Endodermal cell (in vitro differentiated cells): ENCODE results near the gene COL26A1. TPM values are rescaled to one million over a fixed set of nuclear protein-coding genes. Genes with fewer than 3 reads are reported as not detected.
A peak's percentile ranks its signal among the peaks of the same experiment; 100 is the strongest.
"Not testable (repeated sequence)": the region's sequence is repeated elsewhere in the genome, so short reads cannot be mapped to it uniquely, and the experiment has no call there.

Source experiments
- DNase-seq: peaks from one replicate; pipeline ENCODE4 v3.0.0-alpha.2; 2017
- H3K27ac ChIP-seq: 2 replicates; pipeline ENCODE4 v1.5.1; 2013; ENCODE audit warnings: mild to moderate bottlenecking, low read depth, low read length, moderate library complexity
- H3K27me3 ChIP-seq: 2 replicates; pipeline ENCODE4 v1.6.1; 2013; ENCODE audit warnings: mild to moderate bottlenecking, low read length, moderate library complexity; ENCODE audit not compliant: insufficient read depth, control insufficient read depth, poor library complexity, severe bottlenecking
- H3K36me3 ChIP-seq: 2 replicates; pipeline ENCODE4 v1.7.0; 2013; ENCODE audit warnings: mild to moderate bottlenecking, low read length, moderate library complexity; ENCODE audit not compliant: control insufficient read depth, insufficient read depth
- H3K4me1 ChIP-seq: one replicate; pipeline ENCODE4 v1.7.0; 2013; ENCODE audit warnings: low read length; ENCODE audit not compliant: control insufficient read depth, insufficient read depth
- H3K4me3 ChIP-seq: 2 replicates; pipeline ENCODE4 v1.5.1; 2013; ENCODE audit warnings: mild to moderate bottlenecking, low read length, moderate library complexity
- H3K9ac ChIP-seq: 2 replicates; pipeline ENCODE4 v1.6.1; 2013; ENCODE audit warnings: mild to moderate bottlenecking, low read length, moderate library complexity; ENCODE audit not compliant: poor library complexity, severe bottlenecking; ENCODE audit errors: extremely low read depth
- H3K9me3 ChIP-seq: 2 replicates; pipeline ENCODE4 v1.6.1; 2013; ENCODE audit warnings: mild to moderate bottlenecking, low read length, moderate library complexity; ENCODE audit not compliant: control insufficient read depth
- H3K27ac Mint-ChIP-seq: 2 replicates; pipeline ENCODE4 v1.8.0; 2020; ENCODE audit warnings: mixed read lengths
- H3K27me3 Mint-ChIP-seq: 2 replicates; pipeline ENCODE4 v1.8.0; 2021; ENCODE audit warnings: mild to moderate bottlenecking, mixed read lengths; ENCODE audit not compliant: insufficient read depth
- H3K36me3 Mint-ChIP-seq: 2 replicates; pipeline ENCODE4 v1.8.0; 2020; ENCODE audit warnings: low read depth, mixed read lengths
- H3K4me1 Mint-ChIP-seq: 2 replicates; pipeline ENCODE4 v1.8.0; 2020; ENCODE audit warnings: mixed read lengths
- H3K4me3 Mint-ChIP-seq: 2 replicates; pipeline ENCODE4 v1.8.0; 2020; ENCODE audit warnings: mild to moderate bottlenecking, moderate library complexity, mixed read lengths
- H3K9me3 Mint-ChIP-seq: 2 replicates; pipeline ENCODE4 v1.8.0; 2020; ENCODE audit warnings: mild to moderate bottlenecking, mixed read lengths
- CTCF ChIP-seq: fragments of 200-600 bp; sonication (generic); conservative IDR thresholded peaks from 2 replicates; pipeline ENCODE4 v1.5.0; 2021; ENCODE audit warnings: antibody characterized with exemption, mild to moderate bottlenecking
- WGBS, 2 experiments: methylation state at CpG; one replicate each; pipeline versions ENCODE4 v1.1.5 to v1.1.7; 2013; ENCODE audit warnings: missing lambda C conversion rate in 2 of 2, mixed read lengths in 1 of 2; ENCODE audit not compliant: insufficient coverage in 1 of 2, insufficient read length in 1 of 2; 5-methylcytosine and 5-hydroxymethylcytosine counted together
- total RNA-seq, 2 donors: library from RNA; stranded (reverse); fragmentation: NEBNext Ultra II Directional in 1 of 2; extraction: Animal tissue kit (Norgen Biotek cat#: 25700) in 1 of 2; gene quantifications; 2 replicates in 1 of 2; 3 replicates in 1 of 2; pipeline ENCODE4 v1.2.1, GENCODE V29; 2021

The COL26A1 gene
- total RNA-seq, 2 donors from 2014 or later: 41.2 to 47.0 TPM

GRCh38 chr7:101479217-101479616 is 116.5 kb downstream of the COL26A1 start:
- no peak for TF ChIP-seq CTCF
- Histone ChIP-seq H3K9ac (no peak overlapping the region), H3K4me1 (no peaks in the 10 kb centered on the region), H3K4me3 (no peak overlapping the region), H3K27me3 (no peaks in the 10 kb centered on the region), H3K36me3 (no peaks in the 10 kb centered on the region), H3K9me3 (peaks cover 18% of the 10 kb centered on the region), H3K27ac (no peak overlapping the region)
- H3K27me3 Mint-ChIP-seq: peaks cover 7% of the 10 kb centered on the region
- no peak overlapping the region for H3K4me3 Mint-ChIP-seq
- no peak for DNase-seq
- no CpG with 5 or more reads among the region's 1 CpG for WGBS, 2 experiments
- no peak overlapping the region for H3K27ac Mint-ChIP-seq
- H3K36me3 Mint-ChIP-seq: peaks cover 8% of the 10 kb centered on the region
- H3K4me1 Mint-ChIP-seq: no peaks in the 10 kb centered on the region
- H3K9me3 Mint-ChIP-seq: peaks cover 18% of the 10 kb centered on the region

DNA sequence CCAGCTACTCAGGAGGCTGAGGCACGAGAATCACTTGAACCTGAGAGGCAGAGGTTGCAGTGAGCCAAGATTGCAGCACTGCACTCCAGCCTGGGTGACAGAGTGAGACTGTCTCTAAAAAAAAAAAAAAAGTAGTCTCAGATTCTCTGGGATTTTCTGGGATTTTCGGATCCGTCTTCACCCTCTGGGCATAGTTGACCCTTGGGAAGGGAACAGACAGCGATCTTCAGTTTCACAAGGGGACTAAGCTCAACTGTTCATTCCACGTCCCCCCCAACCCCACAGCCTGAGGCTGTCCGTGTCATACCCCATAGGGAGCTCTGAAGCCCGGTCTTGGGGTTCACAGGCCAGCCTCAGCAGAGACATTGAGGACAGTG is 123.4 kb downstream of the COL26A1 start:
- WGBS, 2 experiments: 82 to 87% methylated on average over 4 to 7 of the region's 7 CpGs
- H3K27ac Mint-ChIP-seq, H3K9me3 Mint-ChIP-seq: not testable (repeated sequence)

GRCh38 chr7:101486433-101487104 is 123.9 kb downstream of the COL26A1 start:
- Mint-ChIP-seq H3K27me3 (peaks cover 2% of the 10 kb centered on the region), H3K36me3 (peaks cover 2% of the 10 kb centered on the region), H3K9me3 (no peaks in the 10 kb centered on the region), H3K4me1 (no peaks in the 10 kb centered on the region), H3K27ac (peak overlapping the region; percentile 75), H3K4me3 (no peak overlapping the region)
- WGBS, 2 experiments: 54 to 71% methylated on average over 21 to 25 of the region's 25 CpGs
- DNase-seq: peak; percentile 80
- H3K27ac ChIP-seq: peak overlapping the region; percentile 75
- no peak for TF ChIP-seq CTCF
- H3K27me3 ChIP-seq: no peaks in the 10 kb centered on the region
- no peaks in the 10 kb centered on the region for H3K36me3 ChIP-seq
- no peak overlapping the region for H3K4me3 ChIP-seq
- no peaks in the 10 kb centered on the region for H3K4me1 ChIP-seq
- no peak overlapping the region for H3K9ac ChIP-seq
- H3K9me3 ChIP-seq: no peaks in the 10 kb centered on the region

More for the DNA sequence above, 123.4 kb downstream of the COL26A1 start:
- not testable (repeated sequence) for H3K36me3 Mint-ChIP-seq, H3K4me1 ChIP-seq, H3K4me1 Mint-ChIP-seq, DNase-seq, H3K9ac ChIP-seq, H3K4me3 Mint-ChIP-seq, H3K9me3 ChIP-seq, H3K27me3 ChIP-seq, H3K27me3 Mint-ChIP-seq, H3K4me3 ChIP-seq, H3K36me3 ChIP-seq
- peak overlapping the region; percentile 75 for H3K27ac ChIP-seq

- DNase-seq: no peak
- H3K4me3 ChIP-seq: no peak overlapping the region
- TF ChIP-seq CTCF: no peak
- Mint-ChIP-seq H3K36me3 (peaks cover 2% of the 10 kb centered on the region), H3K4me3 (no peak overlapping the region), H3K27me3 (peaks cover 2% of the 10 kb centered on the region), H3K9me3 (no peaks in the 10 kb centered on the region), H3K27ac (peak overlapping the region; percentile 75), H3K4me1 (no peaks in the 10 kb centered on the region)
- no peak overlapping the region for H3K9ac ChIP-seq
- no peaks in the 10 kb centered on the region for H3K27me3 ChIP-seq
- peak overlapping the region; percentile 75 for H3K27ac ChIP-seq
- 70 to 90% methylated on average over 4 of the region's 4 CpGs for WGBS, 2 experiments
- H3K4me1 ChIP-seq: no peaks in the 10 kb centered on the region
- no peaks in the 10 kb centered on the region for H3K9me3 ChIP-seq
- H3K36me3 ChIP-seq: no peaks in the 10 kb centered on the region
Observed at GRCh38 chr7:101487105-101487458, 124.4 kb downstream of the COL26A1 start.
